Prostate gland (tissue), 2 donors: ENCODE results near the gene ADAM11. TPM values are rescaled to one million over a fixed set of nuclear protein-coding genes. Genes with fewer than 3 reads are reported as not detected.

Experiments used
- DNase-seq: peaks from one replicate; pipeline ENCODE4 v3.0.0-alpha.2; 2019; ENCODE audit warnings: low spot score
- H3K27ac ChIP-seq, 2 donors: fragments of 200-600 bp; sonication (generic); 2 replicates each; pipeline ENCODE4 v1.5.1; 2017 to 2019
- H3K27me3 ChIP-seq: fragments of 200-600 bp; sonication (generic); replicated peaks from 2 replicates; pipeline ENCODE4 v1.5.1; 2019; ENCODE audit not compliant: insufficient read depth
- H3K36me3 ChIP-seq, 2 donors: fragments of 200-600 bp; sonication (generic); 1 replicate in 1 of 2; 2 replicates in 1 of 2; pipeline versions ENCODE4 v1.5.1 to v1.8.1; 2017 to 2019
- H3K4me1 ChIP-seq: fragments of 200-600 bp; sonication (generic); replicated peaks from 2 replicates; pipeline ENCODE4 v1.5.1; 2019
- H3K4me3 ChIP-seq, 2 donors: fragments of 200-600 bp; sonication (generic); 2 replicates each; pipeline ENCODE4 v1.5.1; 2017 to 2019
- H3K9me3 ChIP-seq: fragments of 200-600 bp; sonication (generic); 2 replicates; pipeline ENCODE4 v1.5.1; 2017
- CTCF ChIP-seq, 4 experiments: fragments of 200-600 bp in 2 of 4; fragments of 450-650 bp in 2 of 4; sonication (generic) in 2 of 4; IDR thresholded peaks; 1 replicate in 3 of 4; 2 replicates in 1 of 4; pipeline ENCODE4 v1.5.1; 2016 to 2019; ENCODE audit warnings: antibody characterized with exemption in 4 of 4, mild to moderate bottlenecking in 2 of 4, moderate library complexity in 2 of 4
- POLR2A ChIP-seq: fragments of 450-650 bp; IDR thresholded peaks from one replicate; pipeline ENCODE4 v1.6.1; 2016; ENCODE audit warnings: antibody characterized with exemption, mild to moderate bottlenecking
- POLR2AphosphoS5 ChIP-seq: sonication (generic); formaldehyde crosslinking; IDR thresholded peaks from one replicate; pipeline ENCODE4 v1.6.1; 2017; ENCODE audit warnings: antibody characterized with exemption
- WGBS: methylation state at CpG from one replicate; pipeline ENCODE4 v1.1.5; 2018; 5-methylcytosine and 5-hydroxymethylcytosine counted together
- intact Hi-C: fragments of 100-400 bp; cut with DNase I; formaldehyde crosslinking; loops from one replicate; pipeline ENCODE4 v1.14.2; 2022
- total RNA-seq, 2 donors: library from RNA; depleted of rRNA; stranded (reverse); fragments of >200 nt; gene quantifications; one replicate each; pipeline ENCODE4 v1.1.0, GENCODE V29; 2016

The ADAM11 gene
- total RNA-seq, 2 donors from 2014 or later: 0.64 to 3.5 TPM

GRCh38 chr17:44759086-44759915 lies 513 bp downstream of the ADAM11 start:
- H3K27me3 ChIP-seq: peaks cover 2% of the 10 kb centered on the region
- H3K36me3 ChIP-seq: no peaks in the 10 kb centered on the region
- H3K9me3 ChIP-seq: no peaks in the 10 kb centered on the region
- DNase-seq: no peak
- H3K4me3 ChIP-seq: peak overlapping the region; percentile 31 to 42
- TF ChIP-seq POLR2AphosphoS5 (no peak), POLR2A (no peak), CTCF (IDR thresholded peaks at IDR 0.05) (no peak)
- intact Hi-C loops: no loop called here
- H3K4me1 ChIP-seq: peaks cover 4% of the 10 kb centered on the region
- no peak overlapping the region for H3K27ac ChIP-seq
- 9% methylated on average over 41 of the region's 60 CpGs for WGBS

- Histone ChIP-seq H3K36me3 (no peaks in the 10 kb centered on the region), H3K4me1 (peaks cover 4% of the 10 kb centered on the region), H3K9me3 (no peaks in the 10 kb centered on the region), H3K27me3 (peaks cover 2% of the 10 kb centered on the region), H3K27ac (no peak overlapping the region), H3K4me3 (no peak overlapping the region)
- TF ChIP-seq POLR2A (no peak), CTCF (IDR thresholded peaks at IDR 0.05) (no peak), POLR2AphosphoS5 (no peak)
- 49% methylated on average over 3 of the region's 3 CpGs for WGBS
- intact Hi-C loops: no loop called here
- no peak for DNase-seq
Observed at GRCh38 chr17:44759916-44760243, 1.1 kb downstream of the ADAM11 start.

- 79% methylated on average over 13 of the region's 13 CpGs for WGBS
- TF ChIP-seq POLR2AphosphoS5 (no peak), CTCF (IDR thresholded peaks at IDR 0.05) (no peak)
Observed at GRCh38 chr17:44760474-44761308, 1.9 kb downstream of the ADAM11 start.

GRCh38 chr17:44761932-44762810 lies 3.4 kb downstream of the ADAM11 start:
- Histone ChIP-seq H3K4me1 (peaks cover 4% of the 10 kb centered on the region), H3K4me3 (no peak overlapping the region), H3K9me3 (no peaks in the 10 kb centered on the region), H3K27ac (no peak overlapping the region), H3K27me3 (peaks cover 2% of the 10 kb centered on the region), H3K36me3 (no peaks in the 10 kb centered on the region)
- TF ChIP-seq POLR2AphosphoS5 (no peak), CTCF (IDR thresholded peaks at IDR 0.05) (no peak), POLR2A (no peak)
- DNase-seq: no peak
- intact Hi-C loops: no loop called here
- 71% methylated on average over 17 of the region's 17 CpGs for WGBS

More at GRCh38 chr17:44760474-44761308, 1.9 kb downstream of the ADAM11 start:
- no peak for DNase-seq
- Histone ChIP-seq H3K9me3 (no peaks in the 10 kb centered on the region), H3K4me1 (peaks cover 4% of the 10 kb centered on the region), H3K27ac (no peak overlapping the region), H3K4me3 (no peak overlapping the region), H3K36me3 (no peaks in the 10 kb centered on the region), H3K27me3 (peaks cover 2% of the 10 kb centered on the region)
- intact Hi-C loops: no loop called here
